GM19395 (cell line): Measurements from ENCODE around the gene PDS5B.
"Not testable (repeated sequence)": the region's sequence is repeated elsewhere in the genome, so short reads cannot be mapped to it uniquely, and the experiment has no call there.

Source experiments
- ATAC-seq: cut with Tn5 transposase; IDR thresholded peaks from one replicate; pipeline ENCODE4 v1.9.1; 2021; ENCODE audit warnings: mild to moderate bottlenecking, moderate library complexity; ENCODE audit not compliant: unreplicated experiment

PDS5B gene

DNA sequence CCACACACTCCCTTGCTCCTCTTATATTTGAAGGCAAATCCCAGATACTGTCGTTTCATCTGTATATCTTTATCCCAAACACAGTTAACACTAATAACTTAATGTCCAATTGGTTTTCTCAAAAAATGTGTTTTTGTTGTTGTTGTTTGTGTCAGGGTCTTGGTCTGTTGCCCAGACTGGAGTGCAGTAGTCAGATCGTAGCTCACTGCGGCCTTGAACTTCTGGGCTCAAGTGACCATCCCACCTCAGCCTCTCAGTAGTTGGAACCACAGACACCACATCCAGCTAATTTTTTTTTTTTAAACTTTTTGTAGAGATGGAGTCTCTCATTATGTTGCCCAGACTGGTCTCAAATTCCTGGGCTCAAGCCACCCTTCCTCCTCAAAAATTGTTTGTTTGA, 137.7 kb downstream of the PDS5B start:
- no peak for ATAC-seq

DNA sequence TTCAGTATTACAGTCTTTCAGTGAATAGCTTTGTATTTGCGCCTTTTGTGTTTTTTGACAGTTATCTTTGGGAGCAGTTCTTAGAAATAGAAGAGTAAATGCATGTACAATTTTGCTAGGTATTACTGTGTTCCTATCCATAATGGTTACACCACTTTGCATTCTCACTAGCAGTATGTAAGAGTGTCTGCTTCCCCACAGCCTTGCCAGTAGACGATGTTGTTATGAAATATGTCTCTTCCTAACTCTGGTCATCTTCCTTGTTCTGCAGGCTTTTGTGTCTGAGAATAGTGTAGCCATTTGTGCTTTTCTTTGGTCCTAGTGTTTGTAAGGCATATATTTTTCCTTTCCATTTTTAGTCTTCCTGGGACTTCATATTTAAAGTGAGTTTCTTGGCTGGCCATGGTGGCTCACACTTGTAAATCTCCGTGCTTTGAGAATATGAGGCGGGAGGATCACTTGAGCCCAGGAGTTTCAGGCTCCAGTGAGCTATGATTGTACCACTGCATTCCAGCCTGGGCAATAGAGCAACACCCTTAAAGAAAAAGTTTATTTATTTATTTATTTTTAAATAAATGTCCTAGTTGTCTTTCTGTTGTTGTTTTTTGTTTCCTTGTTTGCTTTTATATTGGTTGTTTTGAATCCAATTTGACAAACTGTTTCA, 140.3 kb downstream of the PDS5B start:
- no peak for ATAC-seq

DNA sequence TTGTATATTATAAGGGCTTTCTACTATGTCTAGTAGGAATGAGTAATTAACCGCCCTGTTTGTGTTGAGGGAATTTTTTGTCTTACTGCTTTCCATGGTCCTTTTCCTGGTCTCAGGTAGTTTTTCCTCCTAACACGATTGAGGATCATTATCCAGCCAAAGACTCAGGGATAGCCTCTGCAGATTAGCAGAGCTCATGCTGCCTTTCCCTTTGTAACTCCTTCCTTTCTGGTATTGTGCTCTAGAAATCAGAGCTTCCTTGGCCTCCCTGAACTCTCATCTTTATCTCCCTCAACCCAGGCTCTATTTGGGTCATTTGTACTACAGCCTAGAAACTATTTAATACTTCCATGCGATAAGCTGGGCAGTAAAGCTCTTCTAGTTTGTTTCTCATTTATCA, 142.1 kb downstream of the PDS5B start:
- no peak for ATAC-seq

- ATAC-seq, result not testable (repeated sequence)
These were observed 142.8 kb downstream of the PDS5B start for GRCh38 chr13:32729097-32729496.

DNA sequence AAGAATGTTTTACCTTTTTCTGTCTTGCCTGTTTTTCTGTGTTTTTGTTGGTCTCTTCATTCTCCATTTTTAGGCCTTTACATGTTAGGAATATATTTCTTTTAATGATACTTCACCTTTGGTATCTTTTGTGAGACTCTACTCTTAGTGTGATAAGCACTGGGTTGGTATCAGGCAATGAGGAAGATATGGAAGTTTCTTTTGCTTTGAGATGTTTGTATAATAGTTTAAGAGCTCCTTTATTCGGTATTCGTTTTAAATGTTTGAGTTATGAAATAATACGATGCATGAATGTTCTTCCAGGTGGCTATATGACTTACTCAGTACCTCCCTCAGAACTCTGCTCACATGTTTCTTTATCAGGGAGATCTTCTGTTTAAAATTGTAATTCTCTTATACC, 144.8 kb downstream of the PDS5B start:
- no peak for ATAC-seq

DNA sequence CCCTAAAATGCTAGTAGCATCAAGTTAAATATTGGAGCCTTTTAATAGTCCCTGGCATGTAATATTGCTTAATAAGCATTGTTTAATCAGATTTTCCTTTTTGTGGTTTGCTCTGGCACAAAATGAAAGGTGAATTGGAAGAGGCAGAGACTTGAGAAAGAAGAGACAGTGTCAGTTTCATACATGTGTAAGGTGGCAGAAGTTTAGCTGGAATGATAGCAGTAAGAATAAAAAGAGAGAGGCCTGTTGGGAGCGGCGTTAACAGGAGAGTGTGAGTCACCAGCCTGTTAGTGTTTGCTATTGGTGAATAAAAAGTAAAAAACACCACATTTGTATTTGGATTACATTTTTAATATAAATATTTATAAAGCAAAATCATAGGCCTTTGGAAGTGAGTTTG, 145.3 kb downstream of the PDS5B start:
- no peak for ATAC-seq

DNA sequence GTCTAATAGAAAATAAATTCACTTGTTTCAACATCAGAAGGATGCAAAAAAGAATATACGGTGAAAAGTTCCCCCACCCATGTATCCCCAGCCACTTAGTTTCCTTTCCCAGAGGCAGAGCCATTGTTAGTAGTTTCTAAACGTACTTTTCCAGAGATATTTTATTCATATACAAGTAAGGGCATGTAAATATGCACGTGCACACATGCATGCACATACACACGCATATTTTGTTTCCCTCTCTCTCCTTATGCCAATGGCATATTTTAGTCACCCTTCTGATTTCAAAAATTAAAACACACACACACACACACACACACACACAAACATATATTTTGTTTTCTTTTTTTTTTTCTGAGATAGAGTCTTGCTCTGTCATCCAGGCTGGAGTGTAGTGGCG, 147.4 kb downstream of the PDS5B start:
- no peak for ATAC-seq

DNA sequence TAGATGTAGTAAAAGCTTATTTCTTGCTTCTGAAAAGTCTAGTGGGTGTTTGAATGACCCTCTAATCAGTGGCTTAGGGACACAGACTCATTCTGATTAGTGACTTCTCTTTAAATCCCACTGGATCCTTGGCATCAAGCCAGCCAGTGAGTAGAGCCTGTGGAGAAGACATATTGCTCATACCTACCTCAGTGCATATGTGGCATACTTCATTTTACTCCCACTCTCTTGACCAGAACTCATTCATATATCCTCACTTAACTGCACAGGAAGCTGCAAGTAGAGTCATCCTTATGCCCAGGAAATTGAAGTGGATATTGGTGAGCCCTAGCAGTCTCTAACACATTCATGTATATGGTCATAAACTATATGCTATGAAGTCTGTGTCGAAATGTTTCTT, 148.3 kb downstream of the PDS5B start:
- ATAC-seq, result no peak

DNA sequence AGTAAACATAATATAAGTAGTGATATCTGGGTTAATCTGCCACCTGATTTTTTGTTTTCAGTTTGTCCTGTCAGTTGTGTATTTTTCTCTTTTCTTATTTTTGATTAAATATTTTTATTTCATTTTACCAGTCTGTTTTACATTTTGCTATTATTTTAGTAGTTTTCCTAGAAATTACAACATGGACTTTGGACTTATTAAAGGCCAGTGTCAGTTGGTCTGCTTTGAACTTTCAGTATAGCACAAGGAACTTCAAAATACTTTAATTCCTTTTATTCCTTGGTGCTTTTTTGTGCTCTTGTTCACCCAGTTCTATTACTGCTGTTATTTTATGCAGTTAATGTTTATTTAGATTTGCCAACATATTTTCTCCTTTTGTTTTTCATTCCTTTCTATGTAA, 149.6 kb downstream of the PDS5B start:
- no peak for ATAC-seq

DNA sequence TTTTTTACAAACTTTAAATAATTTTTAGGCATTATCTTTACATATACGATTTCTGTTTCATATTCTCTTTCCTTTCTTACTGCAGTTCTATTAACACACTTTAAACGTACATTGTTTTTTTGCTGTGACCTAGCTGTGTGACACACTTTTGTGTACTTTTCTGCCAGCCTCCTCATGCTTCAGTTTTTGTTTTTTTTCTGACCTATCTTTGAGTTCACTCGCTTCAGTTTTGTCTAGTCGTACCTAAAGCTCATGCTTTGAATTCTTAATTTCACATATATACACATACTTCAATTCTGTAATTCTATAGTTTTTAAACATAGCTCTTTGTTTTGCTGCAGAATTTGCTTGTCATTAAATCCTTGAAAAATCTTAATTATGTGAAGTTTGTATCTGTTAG, 150.4 kb downstream of the PDS5B start:
- no peak for ATAC-seq

DNA sequence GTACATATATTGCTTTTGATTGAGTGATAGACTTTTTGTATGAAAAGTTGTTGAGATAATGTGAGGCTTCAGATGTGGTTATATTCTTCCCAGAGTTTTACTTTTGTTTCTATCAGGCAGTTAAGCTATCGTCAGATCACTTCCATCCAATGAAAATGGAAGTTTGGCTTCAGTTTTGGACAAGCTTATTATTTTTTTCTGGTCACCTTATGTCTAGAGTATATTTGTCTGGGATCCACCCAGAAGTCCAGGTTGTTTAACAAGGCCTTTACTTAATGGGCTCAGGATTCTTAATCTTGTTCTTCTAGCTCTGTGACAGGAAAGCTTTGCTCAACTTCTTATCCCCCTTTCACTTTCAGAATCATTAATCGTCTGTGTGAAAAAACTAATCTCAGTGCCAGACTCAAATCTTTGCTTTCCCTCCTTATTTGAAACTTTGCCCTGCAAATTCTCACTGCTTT, 150.9 kb downstream of the PDS5B start:
- ATAC-seq, result peak; percentile 81

GRCh38 chr13:32737679-32738078, 151.4 kb downstream of the PDS5B start:
- ATAC-seq, result peak; percentile 62

DNA sequence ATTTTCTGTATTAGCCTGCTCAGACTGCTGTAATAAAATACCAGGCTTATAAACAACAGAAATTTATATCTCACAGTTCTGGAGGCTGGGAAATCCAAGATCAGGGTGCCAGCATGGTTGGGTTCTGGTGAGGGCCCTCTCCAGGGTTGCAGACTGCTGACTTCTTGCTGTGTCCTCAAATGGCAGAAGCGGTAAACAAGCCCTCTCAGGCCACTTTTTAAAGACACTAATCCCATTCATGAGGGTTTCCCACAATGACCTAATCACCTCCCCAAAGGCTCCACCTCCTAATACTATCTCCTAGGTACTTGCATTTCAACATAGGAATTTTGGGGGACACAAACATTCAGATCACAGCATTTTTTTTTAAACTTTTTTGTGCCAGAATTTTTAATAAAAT, 159.3 kb downstream of the PDS5B start:
- no peak for ATAC-seq

DNA sequence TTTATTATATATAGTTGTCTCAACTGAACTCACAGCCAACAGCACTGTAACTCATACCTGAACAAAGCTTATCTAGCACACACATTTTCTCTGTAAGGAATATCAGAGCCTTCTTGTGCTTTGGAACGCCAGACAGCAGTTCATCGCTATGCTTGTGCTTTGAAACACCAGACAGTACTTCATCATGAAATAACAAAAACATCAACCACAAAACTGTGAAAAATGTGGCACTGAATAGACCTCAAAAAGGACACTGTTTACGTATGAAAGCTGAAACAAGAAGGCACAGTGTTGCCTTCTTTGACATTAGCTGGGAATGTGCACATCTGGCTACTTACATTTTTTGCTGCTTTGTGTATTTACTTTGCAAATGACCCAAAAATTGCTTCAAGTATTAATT, 160.2 kb downstream of the PDS5B start:
- no peak for ATAC-seq

- ATAC-seq, result no peak
These were observed 162.1 kb downstream of the PDS5B start for GRCh38 chr13:32748305-32748704.

GRCh38 chr13:32751340-32751739, 165.1 kb downstream of the PDS5B start:
- no peak for ATAC-seq

GRCh38 chr13:32752311-32752710, 166.1 kb downstream of the PDS5B start:
- no peak for ATAC-seq

DNA sequence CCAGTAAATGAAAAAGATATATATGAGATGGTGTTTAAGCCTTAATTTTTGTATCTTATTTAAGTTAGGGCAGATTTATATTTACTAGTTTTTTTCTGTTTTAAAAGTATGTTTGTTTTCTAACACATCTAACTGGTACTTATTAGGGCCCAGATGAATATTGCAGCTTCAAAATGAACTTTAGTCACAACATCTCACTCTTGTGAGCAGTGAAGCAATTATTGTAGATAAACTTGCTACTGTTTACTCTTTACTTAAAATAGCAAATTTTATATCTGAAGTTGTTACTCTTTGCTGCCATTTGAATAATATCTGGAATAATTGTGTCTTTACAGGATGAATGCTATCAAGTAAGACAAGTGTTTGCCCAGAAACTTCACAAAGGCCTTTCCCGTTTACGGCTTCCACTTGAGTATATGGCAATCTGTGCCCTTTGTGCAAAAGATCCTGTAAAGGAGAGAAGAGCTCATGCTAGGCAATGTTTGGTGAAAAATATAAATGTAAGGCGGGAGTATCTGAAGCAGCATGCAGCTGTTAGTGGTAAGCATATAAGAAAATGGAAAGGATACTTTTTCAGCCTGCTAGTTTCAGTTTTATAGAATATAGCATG, 166.8 kb downstream of the PDS5B start:
- no peak for ATAC-seq

DNA sequence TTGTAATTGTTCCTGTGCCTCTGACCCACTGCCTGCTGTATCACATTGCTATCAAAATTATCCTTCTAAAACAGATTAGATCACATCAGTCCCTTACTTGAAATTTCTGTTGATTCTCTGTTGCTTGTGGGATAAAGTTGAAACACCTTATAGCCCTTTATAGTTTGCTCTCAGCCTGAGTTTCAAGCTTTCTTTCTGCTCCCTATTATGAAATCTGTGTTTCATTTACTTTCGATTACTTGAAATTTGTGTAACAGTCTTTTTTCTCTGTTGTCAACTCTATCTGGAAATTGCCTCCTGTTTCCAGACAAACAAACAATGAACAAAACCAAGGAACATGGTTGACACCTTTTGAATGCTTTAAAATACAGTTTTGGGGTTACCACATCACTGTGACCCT, 167.9 kb downstream of the PDS5B start:
- no peak for ATAC-seq

- ATAC-seq, result no peak
These were observed 172.9 kb downstream of the PDS5B start for GRCh38 chr13:32759152-32759551.

DNA sequence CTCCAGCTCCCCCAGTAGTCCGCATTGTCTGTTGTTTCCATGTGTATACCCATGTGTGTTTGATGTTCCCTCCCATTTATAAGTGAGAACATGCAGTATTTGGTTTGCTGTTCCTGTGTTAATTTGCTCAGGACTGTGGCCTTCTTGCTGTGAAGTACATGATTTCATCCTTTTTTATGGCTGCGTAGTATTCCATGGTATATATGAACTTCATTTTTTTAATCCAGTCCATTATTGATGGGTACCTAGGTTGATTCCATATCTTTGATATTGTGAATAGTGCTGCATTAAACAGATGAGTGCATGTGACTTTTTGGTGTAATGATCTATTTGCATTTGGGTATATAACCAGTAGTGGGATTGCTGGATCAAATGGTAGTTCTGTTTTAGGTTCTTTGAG, 175.2 kb downstream of the PDS5B start:
- no peak for ATAC-seq

- ATAC-seq, result no peak
These were observed 192.9 kb downstream of the PDS5B start for GRCh38 chr13:32779119-32779518.

GRCh38 chr13:32781906-32782305, 195.7 kb downstream of the PDS5B start:
- ATAC-seq, result no peak
